HEK293 (cell line): ENCODE results near the gene RFNG.

ENCODE experiments used
- CTCF ChIA-PET: fragments of 350-600 bp; formaldehyde crosslinking; extraction: SDS; loops from one replicate; lab custom pipeline; 2021; ENCODE audit warnings: antibody characterized with exemption; lab: Yijun Ruan, JAX
- POLR2A ChIA-PET: fragments of 300-600 bp; formaldehyde crosslinking; extraction: SDS; loops from one replicate; lab custom pipeline; 2020; ENCODE audit warnings: antibody characterized with exemption, inconsistent platforms; lab: Yijun Ruan, JAX
- H3K27ac ChIP-seq: fragments of 200-500 bp; sonication (Bioruptor generic); 2 replicates; pipeline ENCODE4 v1.5.1; 2014; ENCODE audit warnings: low read depth, low read length, control low read depth, inconsistent platforms; ENCODE audit errors: extremely low read depth
- H3K36me3 ChIP-seq, 2 experiments: fragments of 200-500 bp in 1 of 2; sonication (Bioruptor generic) in 1 of 2; 1 replicate in 1 of 2; 2 replicates in 1 of 2; pipeline ENCODE4 v1.5.1; 2014 to 2017; ENCODE audit warnings: inconsistent platforms in 2 of 2, low read length in 2 of 2; ENCODE audit not compliant: control insufficient read depth in 2 of 2, insufficient read depth in 1 of 2
- H3K4me1 ChIP-seq: fragments of 200-500 bp; sonication (Bioruptor generic); 2 replicates; pipeline ENCODE4 v1.5.1; 2014; ENCODE audit warnings: mild to moderate bottlenecking, low read length, inconsistent platforms; ENCODE audit not compliant: control insufficient read depth, insufficient read depth
- H3K4me3 ChIP-seq: 2 replicates; pipeline ENCODE4 v1.5.1; 2011; ENCODE audit warnings: low read depth, mild to moderate bottlenecking, control low read depth, low read length, moderate library complexity
- H3K9me3 ChIP-seq: fragments of 200-500 bp; sonication (Bioruptor generic); 2 replicates; pipeline ENCODE4 v1.5.1; 2014; ENCODE audit warnings: low read depth, low read length, inconsistent platforms; ENCODE audit not compliant: control insufficient read depth, insufficient read depth
- GLIS1 ChIP-seq: fragments of 450-650 bp; formaldehyde crosslinking; IDR thresholded peaks from 2 replicates; pipeline ENCODE4 v1.5.1; 2016; ENCODE audit warnings: missing biosample characterization, missing genetic modification characterization
- GLIS2 ChIP-seq: fragments of 450-650 bp; formaldehyde crosslinking; IDR thresholded peaks from 2 replicates; pipeline ENCODE4 v1.5.1; 2016; ENCODE audit warnings: missing biosample characterization, missing genetic modification characterization
- HOXA7 ChIP-seq: sonication (generic); formaldehyde crosslinking; IDR thresholded peaks from 2 replicates; pipeline ENCODE4 v1.8.1; 2022; ENCODE audit warnings: missing genetic modification reagents, borderline replicate concordance
- PATZ1 ChIP-seq: fragments of 450-650 bp; formaldehyde crosslinking; IDR thresholded peaks from 2 replicates; pipeline ENCODE4 v1.5.1; 2016; ENCODE audit warnings: missing biosample characterization, missing genetic modification characterization
- PRDM10 ChIP-seq: fragments of 450-650 bp; formaldehyde crosslinking; IDR thresholded peaks from 2 replicates; pipeline ENCODE4 v1.5.1; 2016; ENCODE audit warnings: missing biosample characterization, missing genetic modification characterization
- ZBTB10 ChIP-seq: fragments of 450-650 bp; formaldehyde crosslinking; IDR thresholded peaks from 2 replicates; pipeline ENCODE4 v1.5.1; 2016; ENCODE audit warnings: missing biosample characterization, missing genetic modification characterization
- ZNF10 ChIP-seq: fragments of 450-650 bp; formaldehyde crosslinking; IDR thresholded peaks from 2 replicates; pipeline ENCODE4 v1.5.1; 2017; ENCODE audit warnings: missing biosample characterization, missing genetic modification characterization
- ZNF16 ChIP-seq: fragments of 450-650 bp; formaldehyde crosslinking; IDR thresholded peaks from 2 replicates; pipeline ENCODE4 v1.5.1; 2016; ENCODE audit warnings: low read depth, missing biosample characterization, missing genetic modification characterization
- ZNF302 ChIP-seq: fragments of 450-650 bp; formaldehyde crosslinking; IDR thresholded peaks from 2 replicates; pipeline ENCODE4 v1.5.1; 2016; ENCODE audit warnings: missing biosample characterization, missing genetic modification characterization, low read depth
- ZNF37A ChIP-seq: fragments of 450-650 bp; IDR thresholded peaks from 2 replicates; pipeline ENCODE4 v1.5.1; 2018; ENCODE audit warnings: missing biosample characterization, missing genetic modification characterization
- ZNF585B ChIP-seq: fragments of 450-650 bp; formaldehyde crosslinking; IDR thresholded peaks from 2 replicates; pipeline ENCODE4 v1.5.1; 2016; ENCODE audit warnings: missing biosample characterization, missing genetic modification characterization
- ZNF600 ChIP-seq: fragments of 450-650 bp; formaldehyde crosslinking; IDR thresholded peaks from 2 replicates; pipeline ENCODE4 v1.5.1; 2016; ENCODE audit warnings: missing biosample characterization, missing genetic modification characterization

Gene RFNG

GRCh38 chr17:82077617-82078358, 26.2 kb upstream of the RFNG start:
- POLR2A ChIA-PET, result interaction anchor here (1.0 to 3.1 kb wide), 4 partner anchors 9 to 21 kb away, joined by 5 to 15 read pairs (median 9); partner anchors contain the start of gene DUS1L
- Histone ChIP-seq H3K4me3 (no peak overlapping the region), H3K9me3 (no peaks in the 10 kb centered on the region), H3K27ac (peak overlapping the region; percentile 11; the same call in 1 of the 2 replicates), H3K36me3 (peaks cover 12 to 54% of the 10 kb centered on the region in 2 experiments), H3K4me1 (no peaks in the 10 kb centered on the region)
- CTCF ChIA-PET, result interaction anchor here (0.6 to 2.2 kb wide), 2 partner anchors 17 to 48 kb away, joined by 3 to 13 read pairs; no protein-coding TSS in a partner anchor
- TF ChIP-seq GLIS1 (tag by site-specific recombination) (peak; percentile 24; the same call in 1 of the 2 replicates), ZBTB10 (no peak), PATZ1 (tag by site-specific recombination) (peak; percentile 31; the same call in 1 of the 2 replicates), GLIS2 (0 out of 2 replicates have a peak, but pooled peaks have one; percentile 39)

GRCh38 chr17:82076785-82077591, 25.4 kb upstream of the RFNG start:
- ChIA-PET POLR2A (interaction anchor here (0.9 to 3.1 kb wide), 9 partner anchors 10 to 54 kb away, joined by 3 to 15 read pairs (median 6); partner anchors contain the start of genes CENPX, DUS1L and LRRC45), CTCF (interaction anchor here (0.6 to 2.2 kb wide), 3 partner anchors 16 to 47 kb away, joined by 3 to 13 read pairs (median 5); no protein-coding TSS in a partner anchor)
- TF ChIP-seq ZNF585B (tag by site-specific recombination), result no peak
- TF ChIP-seq ZNF10 (tag by site-specific recombination), result no peak
- TF ChIP-seq ZNF16, result no peak
- TF ChIP-seq HOXA7 (CRISPR knock-in tag), result no peak
- no peak for TF ChIP-seq ZNF302 (tag by site-specific recombination)
- 0 out of 2 replicates have a peak, but pooled peaks have one; percentile 8 for TF ChIP-seq GLIS2
- no peak for TF ChIP-seq ZNF37A (tag by site-specific recombination)
- TF ChIP-seq, all 188 proteins: peak for 1
- Histone ChIP-seq H3K27ac (no peak overlapping the region), H3K9me3 (no peaks in the 10 kb centered on the region), H3K36me3 (peaks cover 12 to 46% of the 10 kb centered on the region in 2 experiments), H3K4me1 (no peaks in the 10 kb centered on the region), H3K4me3 (no peak overlapping the region)

- TF ChIP-seq PRDM10 (tag by site-specific recombination) (no peak), ZNF600 (tag by site-specific recombination) (0 out of 2 replicates have a peak, but pooled peaks have one; percentile 9), PATZ1 (tag by site-specific recombination) (0 out of 2 replicates have a peak, but pooled peaks have one; percentile 21)
- H3K4me3 ChIP-seq, result no peak overlapping the region
- ChIA-PET CTCF (interaction anchor here (0.9 to 2.2 kb wide), 3 partner anchors 10 to 46 kb away, joined by 5 to 13 read pairs (median 5); partner anchors contain the start of gene DUS1L), POLR2A (interaction anchor here (0.9 to 3.1 kb wide), 9 partner anchors 10 to 53 kb away, joined by 3 to 15 read pairs (median 6); partner anchors contain the start of genes CENPX, DUS1L and LRRC45)
- no peaks in the 10 kb centered on the region for H3K4me1 ChIP-seq
- no peak overlapping the region for H3K27ac ChIP-seq
- no peaks in the 10 kb centered on the region for H3K9me3 ChIP-seq
- H3K36me3 ChIP-seq, result peaks cover 12 to 38% of the 10 kb centered on the region in 2 experiments
These were observed 24.6 kb upstream of the RFNG start for GRCh38 chr17:82076018-82076784.
